ENCODE measurements around the gene ZDHHC12. TPM values are rescaled to one million over a fixed set of nuclear protein-coding genes. Genes with fewer than 3 reads are reported as not detected.

Gene ZDHHC12
- total and polyA plus RNA-seq, 2 donors (not counting 3 experiments of a cell fraction or from before 2014, with no cell fraction given) = 28.8 to 62.0 TPM

DNA sequence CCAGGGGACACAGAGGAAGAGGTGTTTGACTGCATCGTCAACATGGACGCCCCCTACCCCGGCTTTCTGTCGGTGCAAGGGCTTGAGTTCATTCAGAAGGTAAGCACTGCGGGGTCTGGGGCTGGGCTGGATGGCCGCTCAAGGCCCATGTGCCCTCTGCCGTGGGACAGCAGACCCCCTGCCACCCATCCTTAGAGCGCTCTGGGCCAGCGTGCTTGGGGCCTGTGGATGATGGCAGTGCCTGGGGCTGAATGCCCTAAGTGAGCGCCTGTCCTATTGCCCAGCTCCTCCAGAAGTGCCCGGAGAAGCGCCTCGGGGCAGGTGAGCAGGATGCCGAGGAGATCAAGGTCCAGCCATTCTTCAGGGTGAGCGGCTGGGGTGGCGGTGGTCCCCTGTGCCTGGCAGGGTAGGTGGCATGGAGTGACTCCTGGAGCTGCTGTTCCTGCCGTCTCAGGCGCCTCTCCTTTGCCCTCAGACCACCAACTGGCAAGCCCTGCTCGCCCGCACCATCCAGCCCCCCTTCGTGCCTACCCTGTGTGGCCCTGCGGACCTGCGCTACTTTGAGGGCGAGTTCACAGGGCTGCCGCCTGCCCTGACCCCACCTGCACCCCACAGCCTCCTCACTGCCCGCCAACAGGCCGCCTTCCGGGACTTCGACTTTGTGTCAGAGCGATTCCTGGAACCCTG is 3.9 kb downstream of the ZDHHC12 start:
- peaks cover 2 to 19% of the 10 kb centered on the region in 2 experiments for H3K36me3 ChIP-seq (ENCODE audit: control insufficient read depth in 2 of 2, extremely low read depth in 1 of 2, insufficient read depth in 2 of 2, low read length in 2 of 2)
- no peak overlapping the region for H2AFZ ChIP-seq (ENCODE audit: low read depth, low read length)
- H3K4me2 ChIP-seq (ENCODE audit: insufficient read depth, low read length) = no peak overlapping the region
- H4K20me1 ChIP-seq (replicated peaks; ENCODE audit: control insufficient read depth, extremely low read depth, insufficient read depth, low read length) = no peaks in the 10 kb centered on the region
- no peaks in the 10 kb centered on the region for H3K79me2 ChIP-seq (ENCODE audit: control insufficient read depth, insufficient read depth, low read length)
- POLR2A ChIA-PET = no interaction called here
- no peaks in the 10 kb centered on the region for H3K27me3 ChIP-seq (ENCODE audit: control insufficient read depth in 2 of 2, insufficient read depth in 2 of 2, low read length in 2 of 2)
- H3K9me3 ChIP-seq (replicated peaks; ENCODE audit: control insufficient read depth, insufficient read depth, low read length) = no peaks in the 10 kb centered on the region
- peaks cover 5% of the 10 kb centered on the region for H3K4me1 ChIP-seq (ENCODE audit: control insufficient read depth, extremely low read depth, insufficient read depth, low read length)
- CTCF ChIA-PET = no interaction called here
- BruUV-seq (replicated peaks) = TSS peak; percentile 68
- no peak overlapping the region for H3K4me3 ChIP-seq (replicated peaks in 1 of 3; ENCODE audit: insufficient read depth in 1 of 3, low read depth in 1 of 3, low read length in 3 of 3)
- TF ChIP-seq GATA2 (IDR thresholded peaks at IDR 0.05; ENCODE audit: insufficient read depth, insufficient read length, low read depth, low read length) (no peak), CTCF (IDR thresholded peaks at IDR 0.05; ENCODE audit: extremely low read depth in 1 of 2, insufficient read depth in 1 of 2, low read depth in 1 of 2, low read length in 2 of 2) (no peak), JUN (IDR thresholded peaks at IDR 0.05; ENCODE audit: borderline replicate concordance, insufficient read depth, insufficient read length, low read depth) (no peak), FOS (IDR thresholded peaks at IDR 0.05; ENCODE audit: borderline replicate concordance, insufficient read depth, low read length) (no peak), POLR2AphosphoS5 (IDR thresholded peaks at IDR 0.05; ENCODE audit: insufficient read depth, low read depth, low read length) (no peak), EZH2 (IDR thresholded peaks at IDR 0.05; ENCODE audit: borderline replicate concordance, low read depth, low read length, severe bottlenecking) (no peak), POLR2A (IDR thresholded peaks at IDR 0.05; ENCODE audit: low read depth, low read length) (no peak), MYC (IDR thresholded peaks at IDR 0.05; ENCODE audit: low read depth, low read length) (no peak)
- TF ChIP-seq, protein P1, sequence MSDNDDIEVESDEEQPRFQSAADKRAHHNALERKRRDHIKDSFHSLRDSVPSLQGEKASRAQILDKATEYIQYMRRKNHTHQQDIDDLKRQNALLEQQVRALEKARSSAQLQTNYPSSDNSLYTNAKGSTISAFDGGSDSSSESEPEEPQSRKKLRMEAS (IDR thresholded peaks at IDR 0.05; ENCODE audit: insufficient read depth, insufficient read length) = no peak
- no peak overlapping the region for H3K27ac ChIP-seq (ENCODE audit: insufficient read depth, low read depth, low read length)
- dilution Hi-C loops (cut with MboI; ENCODE audit: extremely low pct_ligation_motif_present, low sequenced_read_pairs) = no loop called here
- no peak for DNase-seq (ENCODE audit: low read depth, low spot score)
- intact Hi-C loops (cut with micrococcal nuclease) = loop anchor here (5.0 kb wide), 1 partner anchor 97 kb away; the partner anchor contains the start of gene ENDOG
- H3K9ac ChIP-seq (replicated peaks; ENCODE audit: extremely low read depth, insufficient read depth, low read length) = no peak overlapping the region
- no peaks in the 10 kb centered on the region for H3K9me1 ChIP-seq (replicated peaks; ENCODE audit: control insufficient read depth, extremely low read depth, insufficient read depth, low read length)
- FAIRE-seq = no peak
